ENCODE results near the gene TRIM60. TPM values are rescaled to one million over a fixed set of nuclear protein-coding genes. Genes with fewer than 3 reads are reported as not detected.

Gene TRIM60
- total and polyA plus RNA-seq, 2 experiments from 2014 or later = not detected

GRCh38 chr4:165079476-165079875 is 47.7 kb downstream of the TRIM60 start:
- no peaks in the 10 kb centered on the region for H3K27me3 Mint-ChIP-seq (ENCODE audit: insufficient read depth, low read depth, poor library complexity)

More at GRCh38 chr4:165079476-165079875, 47.7 kb downstream of the TRIM60 start:
- H3K79me2 ChIP-seq (replicated peaks; ENCODE audit: insufficient read depth) = no peaks in the 10 kb centered on the region
- no peak overlapping the region for H3K4me3 ChIP-seq
- no peaks in the 10 kb centered on the region for H3K36me3 ChIP-seq (ENCODE audit: insufficient read depth)
- Mint-ChIP-seq H3K9me3 (no peaks in the 10 kb centered on the region), H3K4me3 (no peak overlapping the region), H3K4me1 (no peaks in the 10 kb centered on the region), H3K36me3 (ENCODE audit: low read depth) (peaks cover 4% of the 10 kb centered on the region; the same call in 2 of the 3 replicates), H3K27ac (no peak overlapping the region)
- H4K20me1 ChIP-seq (replicated peaks; ENCODE audit: insufficient read depth) = no peaks in the 10 kb centered on the region
- TF ChIP-seq EZH2 (IDR thresholded peaks at IDR 0.05; ENCODE audit: low read depth, unreplicated experiment) (no peak), CTCF (conservative IDR thresholded peaks at IDR 0.05; ENCODE audit: low read depth in 2 of 2) (no peak), ZNF114 (CRISPR knock-in tag; IDR thresholded peaks at IDR 0.05) (no peak), ZNF331 (CRISPR knock-in tag; IDR thresholded peaks at IDR 0.05; ENCODE audit: low read depth) (no peak), EZH2phosphoT487 (IDR thresholded peaks at IDR 0.05; ENCODE audit: unreplicated experiment) (no peak), CREB1 (CRISPR knock-in tag; IDR thresholded peaks at IDR 0.05; ENCODE audit: low read depth) (no peak), STAT1 (IDR thresholded peaks at IDR 0.05; ENCODE audit: unreplicated experiment) (no peak), POLR2AphosphoS5 (IDR thresholded peaks at IDR 0.05; ENCODE audit: low read depth) (no peak), NANOG (IDR thresholded peaks at IDR 0.05; ENCODE audit: borderline replicate concordance) (no peak), JUNB (IDR thresholded peaks at IDR 0.05; ENCODE audit: unreplicated experiment) (no peak)
- TF ChIP-seq, protein P1, sequence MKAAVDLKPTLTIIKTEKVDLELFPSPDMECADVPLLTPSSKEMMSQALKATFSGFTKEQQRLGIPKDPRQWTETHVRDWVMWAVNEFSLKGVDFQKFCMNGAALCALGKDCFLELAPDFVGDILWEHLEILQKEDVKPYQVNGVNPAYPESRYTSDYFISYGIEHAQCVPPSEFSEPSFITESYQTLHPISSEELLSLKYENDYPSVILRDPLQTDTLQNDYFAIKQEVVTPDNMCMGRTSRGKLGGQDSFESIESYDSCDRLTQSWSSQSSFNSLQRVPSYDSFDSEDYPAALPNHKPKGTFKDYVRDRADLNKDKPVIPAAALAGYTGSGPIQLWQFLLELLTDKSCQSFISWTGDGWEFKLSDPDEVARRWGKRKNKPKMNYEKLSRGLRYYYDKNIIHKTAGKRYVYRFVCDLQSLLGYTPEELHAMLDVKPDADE (IDR thresholded peaks at IDR 0.05) = no peak
- TF ChIP-seq, protein P2, sequence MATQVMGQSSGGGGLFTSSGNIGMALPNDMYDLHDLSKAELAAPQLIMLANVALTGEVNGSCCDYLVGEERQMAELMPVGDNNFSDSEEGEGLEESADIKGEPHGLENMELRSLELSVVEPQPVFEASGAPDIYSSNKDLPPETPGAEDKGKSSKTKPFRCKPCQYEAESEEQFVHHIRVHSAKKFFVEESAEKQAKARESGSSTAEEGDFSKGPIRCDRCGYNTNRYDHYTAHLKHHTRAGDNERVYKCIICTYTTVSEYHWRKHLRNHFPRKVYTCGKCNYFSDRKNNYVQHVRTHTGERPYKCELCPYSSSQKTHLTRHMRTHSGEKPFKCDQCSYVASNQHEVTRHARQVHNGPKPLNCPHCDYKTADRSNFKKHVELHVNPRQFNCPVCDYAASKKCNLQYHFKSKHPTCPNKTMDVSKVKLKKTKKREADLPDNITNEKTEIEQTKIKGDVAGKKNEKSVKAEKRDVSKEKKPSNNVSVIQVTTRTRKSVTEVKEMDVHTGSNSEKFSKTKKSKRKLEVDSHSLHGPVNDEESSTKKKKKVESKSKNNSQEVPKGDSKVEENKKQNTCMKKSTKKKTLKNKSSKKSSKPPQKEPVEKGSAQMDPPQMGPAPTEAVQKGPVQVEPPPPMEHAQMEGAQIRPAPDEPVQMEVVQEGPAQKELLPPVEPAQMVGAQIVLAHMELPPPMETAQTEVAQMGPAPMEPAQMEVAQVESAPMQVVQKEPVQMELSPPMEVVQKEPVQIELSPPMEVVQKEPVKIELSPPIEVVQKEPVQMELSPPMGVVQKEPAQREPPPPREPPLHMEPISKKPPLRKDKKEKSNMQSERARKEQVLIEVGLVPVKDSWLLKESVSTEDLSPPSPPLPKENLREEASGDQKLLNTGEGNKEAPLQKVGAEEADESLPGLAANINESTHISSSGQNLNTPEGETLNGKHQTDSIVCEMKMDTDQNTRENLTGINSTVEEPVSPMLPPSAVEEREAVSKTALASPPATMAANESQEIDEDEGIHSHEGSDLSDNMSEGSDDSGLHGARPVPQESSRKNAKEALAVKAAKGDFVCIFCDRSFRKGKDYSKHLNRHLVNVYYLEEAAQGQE (IDR thresholded peaks at IDR 0.05; ENCODE audit: unreplicated experiment) = no peak
- TF ChIP-seq, protein P3, sequence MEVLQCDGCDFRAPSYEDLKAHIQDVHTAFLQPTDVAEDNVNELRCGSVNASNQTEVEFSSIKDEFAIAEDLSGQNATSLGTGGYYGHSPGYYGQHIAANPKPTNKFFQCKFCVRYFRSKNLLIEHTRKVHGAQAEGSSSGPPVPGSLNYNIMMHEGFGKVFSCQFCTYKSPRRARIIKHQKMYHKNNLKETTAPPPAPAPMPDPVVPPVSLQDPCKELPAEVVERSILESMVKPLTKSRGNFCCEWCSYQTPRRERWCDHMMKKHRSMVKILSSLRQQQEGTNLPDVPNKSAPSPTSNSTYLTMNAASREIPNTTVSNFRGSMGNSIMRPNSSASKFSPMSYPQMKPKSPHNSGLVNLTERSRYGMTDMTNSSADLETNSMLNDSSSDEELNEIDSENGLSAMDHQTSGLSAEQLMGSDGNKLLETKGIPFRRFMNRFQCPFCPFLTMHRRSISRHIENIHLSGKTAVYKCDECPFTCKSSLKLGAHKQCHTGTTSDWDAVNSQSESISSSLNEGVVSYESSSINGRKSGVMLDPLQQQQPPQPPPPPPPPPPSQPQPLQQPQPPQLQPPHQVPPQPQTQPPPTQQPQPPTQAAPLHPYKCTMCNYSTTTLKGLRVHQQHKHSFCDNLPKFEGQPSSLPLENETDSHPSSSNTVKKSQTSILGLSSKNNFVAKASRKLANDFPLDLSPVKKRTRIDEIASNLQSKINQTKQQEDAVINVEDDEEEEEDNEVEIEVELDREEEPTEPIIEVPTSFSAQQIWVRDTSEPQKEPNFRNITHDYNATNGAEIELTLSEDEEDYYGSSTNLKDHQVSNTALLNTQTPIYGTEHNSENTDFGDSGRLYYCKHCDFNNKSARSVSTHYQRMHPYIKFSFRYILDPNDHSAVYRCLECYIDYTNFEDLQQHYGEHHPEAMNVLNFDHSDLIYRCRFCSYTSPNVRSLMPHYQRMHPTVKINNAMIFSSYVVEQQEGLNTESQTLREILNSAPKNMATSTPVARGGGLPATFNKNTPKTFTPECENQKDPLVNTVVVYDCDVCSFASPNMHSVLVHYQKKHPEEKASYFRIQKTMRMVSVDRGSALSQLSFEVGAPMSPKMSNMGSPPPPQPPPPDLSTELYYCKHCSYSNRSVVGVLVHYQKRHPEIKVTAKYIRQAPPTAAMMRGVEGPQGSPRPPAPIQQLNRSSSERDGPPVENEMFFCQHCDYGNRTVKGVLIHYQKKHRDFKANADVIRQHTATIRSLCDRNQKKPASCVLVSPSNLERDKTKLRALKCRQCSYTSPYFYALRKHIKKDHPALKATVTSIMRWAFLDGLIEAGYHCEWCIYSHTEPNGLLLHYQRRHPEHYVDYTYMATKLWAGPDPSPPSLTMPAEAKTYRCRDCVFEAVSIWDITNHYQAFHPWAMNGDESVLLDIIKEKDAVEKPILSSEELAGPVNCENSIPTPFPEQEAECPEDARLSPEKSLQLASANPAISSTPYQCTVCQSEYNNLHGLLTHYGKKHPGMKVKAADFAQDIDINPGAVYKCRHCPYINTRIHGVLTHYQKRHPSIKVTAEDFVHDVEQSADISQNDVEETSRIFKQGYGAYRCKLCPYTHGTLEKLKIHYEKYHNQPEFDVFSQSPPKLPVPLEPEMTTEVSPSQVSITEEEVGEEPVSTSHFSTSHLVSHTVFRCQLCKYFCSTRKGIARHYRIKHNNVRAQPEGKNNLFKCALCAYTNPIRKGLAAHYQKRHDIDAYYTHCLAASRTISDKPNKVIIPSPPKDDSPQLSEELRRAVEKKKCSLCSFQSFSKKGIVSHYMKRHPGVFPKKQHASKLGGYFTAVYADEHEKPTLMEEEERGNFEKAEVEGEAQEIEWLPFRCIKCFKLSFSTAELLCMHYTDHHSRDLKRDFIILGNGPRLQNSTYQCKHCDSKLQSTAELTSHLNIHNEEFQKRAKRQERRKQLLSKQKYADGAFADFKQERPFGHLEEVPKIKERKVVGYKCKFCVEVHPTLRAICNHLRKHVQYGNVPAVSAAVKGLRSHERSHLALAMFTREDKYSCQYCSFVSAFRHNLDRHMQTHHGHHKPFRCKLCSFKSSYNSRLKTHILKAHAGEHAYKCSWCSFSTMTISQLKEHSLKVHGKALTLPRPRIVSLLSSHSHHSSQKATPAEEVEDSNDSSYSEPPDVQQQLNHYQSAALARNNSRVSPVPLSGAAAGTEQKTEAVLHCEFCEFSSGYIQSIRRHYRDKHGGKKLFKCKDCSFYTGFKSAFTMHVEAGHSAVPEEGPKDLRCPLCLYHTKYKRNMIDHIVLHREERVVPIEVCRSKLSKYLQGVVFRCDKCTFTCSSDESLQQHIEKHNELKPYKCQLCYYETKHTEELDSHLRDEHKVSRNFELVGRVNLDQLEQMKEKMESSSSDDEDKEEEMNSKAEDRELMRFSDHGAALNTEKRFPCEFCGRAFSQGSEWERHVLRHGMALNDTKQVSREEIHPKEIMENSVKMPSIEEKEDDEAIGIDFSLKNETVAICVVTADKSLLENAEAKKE (CRISPR knock-in tag; IDR thresholded peaks at IDR 0.05) = no peak
- H2AFZ ChIP-seq = no peak overlapping the region
- DNase-seq (ENCODE audit: low spot score) (no peak), ATAC-seq (no peak)
- no peak overlapping the region for H3K27ac ChIP-seq (ENCODE audit: low read depth)
- H3K4me1 ChIP-seq (ENCODE audit: insufficient read depth) = no peaks in the 10 kb centered on the region
- H3K4me2 ChIP-seq = no peak overlapping the region
- H3K9me2 ChIP-seq (ENCODE audit: insufficient read depth) = no peaks in the 10 kb centered on the region
- no peaks in the 10 kb centered on the region for H3K27me3 ChIP-seq (ENCODE audit: insufficient read depth)
- no peaks in the 10 kb centered on the region for H3F3A ChIP-seq (replicated peaks; ENCODE audit: low read depth)
